ENCODE measurements around the gene METTL21A.

Gene METTL21A

GRCh38 chr2:207621501-207622039 is 3.6 kb downstream of the METTL21A start:
- DNase-seq: no peak

GRCh38 chr2:207619764-207620203 is 5.4 kb downstream of the METTL21A start:
- DNase-seq: no peak

GRCh38 chr2:207617011-207617671 is 8.1 kb downstream of the METTL21A start:
- no peak for DNase-seq

- DNase-seq: no peak
These were observed 9.0 kb downstream of the METTL21A start for GRCh38 chr2:207616185-207616584.

GRCh38 chr2:207614824-207615223 is 10.4 kb downstream of the METTL21A start:
- DNase-seq: no peak

DNA sequence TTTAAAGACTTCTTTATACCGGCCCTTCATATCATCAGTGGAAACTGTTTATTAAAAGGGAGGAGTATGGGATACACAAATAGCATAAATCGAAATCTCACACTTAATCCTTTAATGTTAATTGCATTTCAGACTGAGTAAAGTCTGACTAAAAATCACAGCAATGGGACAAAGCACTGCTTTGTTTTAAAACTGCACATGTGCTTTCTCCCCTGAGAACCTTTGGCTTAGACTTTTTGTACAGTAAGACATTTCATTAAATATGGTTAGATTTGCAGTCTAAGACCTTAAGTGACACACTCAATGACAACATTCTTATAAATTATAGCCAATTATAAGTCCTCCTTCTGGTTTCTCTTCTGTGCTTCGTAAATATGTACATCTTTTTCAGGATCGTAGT is 12.5 kb downstream of the METTL21A start:
- DNase-seq: no peak

- no peak for DNase-seq
These were observed 18.4 kb downstream of the METTL21A start for GRCh38 chr2:207606829-207607228.

DNA sequence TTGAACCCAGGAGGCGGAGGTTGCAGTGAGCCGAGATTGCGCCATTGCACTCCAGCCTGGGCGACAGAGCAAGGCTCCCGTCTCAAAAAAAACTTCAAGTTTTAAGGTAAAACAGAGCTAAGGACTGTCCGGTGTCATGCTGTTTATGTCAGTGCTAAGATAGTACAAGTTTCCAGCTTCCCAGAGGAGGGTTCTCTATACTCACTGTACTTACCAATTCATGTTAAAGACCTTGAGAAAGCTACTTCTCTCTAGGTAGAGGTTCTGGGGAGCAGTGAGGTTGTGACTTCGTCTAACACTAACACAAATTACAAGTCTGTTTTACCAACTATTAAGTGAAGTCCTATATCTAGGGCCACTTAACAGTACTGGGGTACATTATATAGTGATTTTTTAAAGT is 18.8 kb downstream of the METTL21A start:
- DNase-seq: no peak

DNA sequence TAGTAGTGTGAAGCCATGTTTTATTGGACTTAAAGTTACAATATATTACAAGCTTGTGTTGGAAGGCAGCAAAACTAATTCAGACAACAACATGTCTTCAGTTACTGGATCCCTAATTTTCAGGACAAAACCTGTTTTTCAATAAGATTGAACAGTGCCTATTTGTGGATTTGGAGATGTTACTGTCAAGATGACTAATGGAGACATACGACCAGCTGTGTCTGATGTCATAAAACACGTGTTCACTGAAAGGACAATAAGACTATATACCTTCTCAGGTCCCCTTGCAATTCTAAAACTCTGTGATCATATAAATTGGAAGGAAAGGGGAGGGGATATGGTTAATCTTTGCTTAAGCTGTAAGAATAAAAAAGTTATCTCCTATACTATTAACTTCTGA is 21.7 kb downstream of the METTL21A start:
- no peak for DNase-seq

- DNase-seq: no peak
These were observed 23.4 kb downstream of the METTL21A start for GRCh38 chr2:207601774-207602173.

- no peak for DNase-seq
These were observed 25.0 kb downstream of the METTL21A start for GRCh38 chr2:207600231-207600630.

DNA sequence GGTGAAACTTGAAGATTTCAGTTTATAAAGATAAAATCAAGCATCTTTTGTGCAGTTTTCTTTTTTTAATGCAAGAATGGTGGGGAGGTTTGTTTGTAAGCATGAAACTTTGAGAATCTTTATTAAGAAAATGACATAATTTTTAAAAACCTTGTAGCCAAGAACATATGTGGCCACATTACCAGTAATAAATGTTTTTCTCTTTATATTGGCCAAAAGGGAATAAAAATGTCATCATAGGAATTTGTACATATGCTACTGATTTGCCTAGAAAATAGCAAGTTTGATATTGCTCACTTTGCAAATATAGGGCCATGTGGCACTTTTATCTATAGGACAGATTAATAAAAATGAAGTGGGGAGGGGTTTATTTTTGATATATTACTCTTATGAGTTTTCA is 25.6 kb downstream of the METTL21A start:
- no peak for DNase-seq

DNA sequence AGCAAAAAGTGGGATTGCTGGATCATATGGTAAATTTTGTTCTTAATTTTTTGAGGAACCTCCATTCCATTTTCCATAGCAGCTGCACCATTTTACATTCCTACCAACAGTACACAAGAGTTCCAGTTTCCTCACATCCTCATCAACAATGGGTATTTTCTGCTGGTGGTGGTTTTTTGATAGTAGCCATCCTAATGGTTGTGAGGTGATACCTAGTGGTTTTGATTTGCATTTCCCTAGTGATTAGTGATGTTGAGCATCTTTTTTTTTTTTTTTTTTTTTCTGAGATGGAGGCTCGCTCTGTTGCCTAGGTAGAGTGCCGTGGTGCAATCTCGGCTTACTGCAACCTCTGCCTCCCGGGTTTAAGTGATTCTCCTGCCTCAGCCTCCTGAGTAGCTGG is 30.5 kb downstream of the METTL21A start:
- no peak for DNase-seq

DNA sequence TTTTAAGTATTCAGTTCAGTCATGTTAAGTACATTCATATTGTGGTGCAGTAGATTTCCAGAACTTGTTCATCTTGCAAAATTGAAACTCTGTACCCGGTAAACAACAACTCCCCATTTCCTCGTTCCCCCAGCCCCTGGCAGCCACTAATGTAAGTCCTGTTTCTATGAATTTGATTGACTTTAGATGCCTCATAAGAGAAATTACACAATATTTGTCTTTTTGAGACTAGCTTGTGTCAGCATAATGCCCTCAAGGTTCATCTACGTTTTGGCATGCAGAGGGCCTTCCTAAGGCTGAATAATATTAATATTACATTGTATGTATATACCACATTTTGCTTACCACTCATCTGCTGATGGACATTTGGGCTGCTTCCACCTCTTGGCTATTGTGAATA is 30.9 kb downstream of the METTL21A start:
- no peak for DNase-seq

GRCh38 chr2:207593277-207593676 is 31.9 kb downstream of the METTL21A start:
- DNase-seq: no peak

DNA sequence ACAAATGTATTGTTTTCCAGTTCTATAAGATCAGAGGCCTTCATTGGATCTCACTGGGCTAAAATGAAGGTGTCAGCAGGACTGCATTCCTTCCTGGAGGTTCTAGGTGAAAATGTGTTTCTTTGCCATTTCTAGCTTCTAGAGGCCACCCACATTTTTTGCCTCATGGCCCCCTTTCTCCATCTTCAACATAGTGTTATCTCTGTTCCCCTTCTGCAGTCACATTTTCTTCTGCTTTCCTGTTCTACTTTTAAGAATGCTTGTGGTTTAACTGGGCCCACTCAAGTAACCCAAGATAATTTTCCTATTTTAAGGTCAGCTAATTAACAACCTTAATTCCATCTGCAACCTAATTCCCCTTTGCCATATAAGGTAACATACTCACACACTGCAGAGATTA is 36.1 kb downstream of the METTL21A start:
- DNase-seq: no peak

- DNase-seq: no peak
These were observed 37.9 kb downstream of the METTL21A start for GRCh38 chr2:207587305-207587704.

GRCh38 chr2:207584952-207585351 is 40.2 kb downstream of the METTL21A start:
- no peak for DNase-seq

DNA sequence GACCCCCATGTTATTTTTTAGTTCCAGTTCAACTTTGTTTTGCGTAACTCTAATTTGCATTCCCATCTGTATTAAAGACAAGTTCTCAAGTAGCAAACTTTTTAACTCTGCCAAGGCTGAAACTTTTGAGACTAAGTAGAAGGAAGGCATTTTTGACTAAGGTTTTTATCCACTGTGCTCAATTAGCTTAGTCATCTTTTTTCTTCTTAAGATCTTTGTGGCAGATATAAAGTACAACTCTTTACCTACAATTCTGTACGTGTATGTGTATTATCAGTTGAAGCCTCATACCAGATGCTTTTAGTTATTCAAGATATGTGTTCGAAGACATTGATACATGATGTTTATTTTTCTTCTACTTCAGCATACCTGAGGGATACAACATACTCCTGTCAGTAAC is 53.8 kb downstream of the METTL21A start:
- no peak for DNase-seq

- no peak for DNase-seq
These were observed 57.5 kb downstream of the METTL21A start for GRCh38 chr2:207567671-207568070.

DNA sequence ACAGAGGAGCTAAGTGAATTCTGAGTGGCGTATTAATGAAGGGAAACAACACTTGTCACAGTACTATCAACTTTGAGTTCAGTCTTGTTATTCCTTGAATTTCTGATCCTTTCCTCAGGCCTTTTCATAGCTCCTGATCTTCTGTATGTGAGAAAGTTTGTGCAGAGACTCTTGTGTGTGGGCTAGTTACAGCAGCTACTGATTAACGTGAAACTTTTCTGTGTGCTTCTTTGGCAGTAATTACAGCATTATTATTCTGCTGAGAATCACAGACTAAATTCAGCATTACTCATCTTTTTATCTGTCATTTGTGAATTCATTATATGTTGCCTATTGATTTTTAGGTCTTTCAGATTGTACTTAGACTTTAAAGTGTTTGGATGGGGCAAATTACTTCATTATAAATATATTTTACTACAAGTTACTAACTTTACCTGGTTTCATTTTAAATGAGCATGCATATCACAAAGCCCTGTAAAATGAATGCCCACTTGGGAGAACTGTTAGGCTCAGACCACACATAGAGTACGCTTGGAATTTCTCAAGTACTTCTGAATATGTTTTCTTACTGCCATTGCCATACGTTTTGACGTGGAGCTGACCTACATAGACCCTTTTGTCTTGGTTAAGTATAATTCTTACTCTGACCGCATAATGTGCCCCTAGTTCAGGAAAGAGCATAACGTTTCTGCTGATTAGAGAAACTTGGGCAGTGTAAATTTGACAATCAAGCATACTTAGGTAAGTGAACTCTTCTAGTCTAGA is 59.3 kb downstream of the METTL21A start:
- no peak for DNase-seq

Measured in NCI-H345 (cell line).